Daoy (cell line): Measurements from ENCODE around the gene GASK1A. TPM values are rescaled to one million over a fixed set of nuclear protein-coding genes. Genes with fewer than 3 reads are reported as not detected.
"Not testable (repeated sequence)": the region's sequence is repeated elsewhere in the genome, so short reads cannot be mapped to it uniquely, and the experiment has no call there.

Experiments used
- DNase-seq: peaks from one replicate; pipeline ENCODE4 v3.0.0-alpha.2; 2015; ENCODE audit warnings: low read depth
- total RNA-seq: library from RNA; depleted of rRNA; stranded (reverse); fragments of >200 nt; shearing (Covaris generic); gene quantifications from 2 replicates; pipeline ENCODE4 v1.2.3, GENCODE V29; 2014

The GASK1A gene
- total RNA-seq, 1 experiment from 2014 or later, result 0.11 TPM

DNA sequence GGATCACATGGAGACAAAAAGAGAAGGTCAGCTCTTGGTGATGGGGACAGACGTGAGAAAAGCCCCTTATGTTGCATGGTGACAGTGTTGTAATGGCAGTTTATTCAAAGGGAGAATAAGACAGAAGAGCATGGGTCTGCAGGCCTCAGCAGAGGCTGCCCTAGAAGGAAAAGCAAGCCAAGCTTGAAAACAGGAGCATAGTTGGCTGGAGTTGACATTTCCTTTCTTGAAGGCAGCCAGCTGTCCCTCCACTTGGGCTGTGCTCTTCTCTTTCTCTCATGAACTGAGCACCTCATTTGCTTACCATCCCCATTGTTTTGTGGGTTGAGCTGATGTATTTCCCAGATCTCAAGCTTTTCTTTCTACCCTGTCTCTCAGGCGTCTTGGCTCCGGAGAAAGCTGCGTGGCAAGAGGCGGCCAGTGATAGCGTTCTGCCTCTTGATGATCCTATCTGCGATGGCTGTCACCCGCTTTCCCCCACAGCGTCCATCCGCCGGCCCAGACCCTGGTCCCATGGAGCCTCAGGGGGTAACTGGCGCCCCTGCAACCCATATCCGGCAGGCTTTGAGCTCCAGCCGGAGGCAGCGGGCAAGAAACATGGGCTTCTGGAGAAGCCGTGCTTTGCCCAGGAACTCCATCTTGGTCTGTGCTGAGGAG, 52.9 kb downstream of the GASK1A start:
- no peak for DNase-seq

DNA sequence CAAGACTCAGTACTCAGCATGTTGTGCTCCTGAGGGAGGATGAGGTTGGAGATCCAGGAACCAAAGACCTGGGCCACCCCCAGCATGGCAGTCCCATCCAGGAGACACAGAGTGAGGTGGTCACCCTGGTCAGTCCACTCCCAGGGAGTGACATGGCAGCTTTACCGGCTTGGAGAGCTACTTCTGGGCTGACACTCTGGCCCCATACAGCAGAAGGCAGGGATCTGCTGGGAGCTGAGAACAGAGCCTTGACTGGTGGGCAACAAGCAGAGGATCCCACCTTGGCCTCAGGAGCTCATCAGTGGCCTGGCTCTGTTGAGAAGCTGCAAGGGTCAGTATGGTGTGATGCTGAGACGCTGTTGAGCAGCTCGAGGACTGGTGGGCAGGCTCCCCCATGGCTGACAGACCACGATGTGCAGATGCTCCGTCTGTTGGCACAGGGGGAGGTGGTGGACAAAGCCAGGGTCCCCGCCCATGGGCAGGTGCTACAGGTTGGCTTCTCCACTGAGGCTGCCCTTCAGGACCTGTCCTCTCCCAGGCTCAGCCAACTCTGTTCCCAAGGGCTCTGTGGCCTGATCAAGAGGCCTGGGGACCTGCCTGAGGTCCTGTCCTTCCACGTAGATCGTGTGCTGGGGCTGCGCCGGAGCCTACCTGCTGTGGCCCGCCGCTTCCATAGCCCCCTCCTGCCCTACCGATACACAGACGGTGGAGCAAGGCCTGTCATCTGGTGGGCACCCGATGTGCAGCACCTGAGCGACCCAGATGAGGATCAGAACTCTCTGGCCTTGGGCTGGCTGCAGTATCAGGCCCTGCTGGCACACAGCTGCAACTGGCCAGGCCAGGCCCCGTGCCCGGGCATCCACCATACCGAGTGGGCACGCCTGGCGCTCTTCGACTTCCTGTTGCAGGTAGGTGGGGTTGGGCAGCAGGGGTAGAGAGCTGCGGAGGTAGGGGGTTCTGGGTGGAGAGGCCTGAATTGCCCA, 53.8 kb downstream of the GASK1A start:
- DNase-seq, result no peak

DNA sequence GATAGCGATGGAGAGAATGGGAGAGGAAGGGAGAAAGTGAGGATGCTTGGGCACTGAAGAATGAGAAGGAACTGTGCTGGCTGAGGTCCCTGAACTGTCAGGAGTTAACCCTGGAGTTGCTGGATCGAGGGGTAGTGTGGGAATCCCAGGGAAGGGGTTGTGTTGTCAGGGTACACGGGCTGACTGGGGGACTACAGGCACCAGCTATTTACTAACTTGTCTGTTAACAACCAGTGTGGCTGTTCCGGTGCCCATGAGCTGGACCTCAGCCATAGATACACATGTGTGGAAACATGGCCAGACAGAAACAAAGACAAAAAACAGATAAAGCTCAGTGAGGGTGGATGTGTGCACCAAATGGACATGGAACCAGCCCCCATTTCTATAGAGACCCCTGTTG, 55.1 kb downstream of the GASK1A start:
- DNase-seq, result no peak

DNA sequence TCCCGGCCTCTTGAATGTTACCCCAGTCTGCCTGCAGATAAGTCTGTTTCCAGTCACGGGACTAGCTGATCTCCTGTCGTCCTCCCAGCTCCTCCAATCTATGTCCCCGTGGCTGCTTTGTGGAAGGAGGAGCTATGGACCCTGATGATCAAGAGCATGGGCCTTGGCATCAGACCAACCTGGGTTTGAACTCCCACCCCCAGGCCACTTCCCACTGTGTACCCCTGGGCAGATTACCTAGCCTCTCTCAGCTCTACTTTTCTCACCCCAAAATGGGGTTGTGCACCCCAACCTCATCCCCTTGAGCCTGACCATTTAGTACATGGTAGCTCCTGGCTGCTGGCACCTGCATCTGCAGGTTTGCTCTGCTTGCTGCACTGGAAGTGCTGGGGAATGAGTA, 55.8 kb downstream of the GASK1A start:
- no peak for DNase-seq

DNA sequence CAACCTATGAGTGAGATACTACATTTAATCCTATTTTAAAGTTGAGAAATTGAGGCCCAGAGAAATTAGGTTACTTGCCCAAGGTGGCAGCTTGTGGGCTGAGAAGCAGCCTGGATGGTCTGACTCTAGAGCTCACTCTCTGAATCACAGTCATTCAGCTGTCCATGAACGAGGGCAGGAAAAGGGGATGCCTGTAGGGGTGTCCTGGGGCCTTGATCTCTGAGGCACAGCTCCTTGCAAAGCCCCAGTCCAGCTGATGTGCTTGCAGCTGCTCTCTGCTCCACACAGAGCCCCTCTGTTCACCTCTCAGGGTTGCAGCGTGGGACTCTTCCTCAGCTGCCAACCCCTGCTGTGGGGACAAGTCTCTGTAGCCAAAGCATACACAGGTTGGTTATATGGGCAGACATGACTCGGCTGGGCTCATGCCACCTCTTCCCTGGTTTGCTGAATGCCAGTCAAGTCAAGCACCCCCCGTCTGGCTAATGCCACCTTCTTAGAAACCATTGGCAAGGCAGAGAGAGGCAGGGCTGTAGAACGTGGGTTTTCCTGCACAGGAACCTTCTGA, 56.8 kb downstream of the GASK1A start:
- DNase-seq, result no peak

DNA sequence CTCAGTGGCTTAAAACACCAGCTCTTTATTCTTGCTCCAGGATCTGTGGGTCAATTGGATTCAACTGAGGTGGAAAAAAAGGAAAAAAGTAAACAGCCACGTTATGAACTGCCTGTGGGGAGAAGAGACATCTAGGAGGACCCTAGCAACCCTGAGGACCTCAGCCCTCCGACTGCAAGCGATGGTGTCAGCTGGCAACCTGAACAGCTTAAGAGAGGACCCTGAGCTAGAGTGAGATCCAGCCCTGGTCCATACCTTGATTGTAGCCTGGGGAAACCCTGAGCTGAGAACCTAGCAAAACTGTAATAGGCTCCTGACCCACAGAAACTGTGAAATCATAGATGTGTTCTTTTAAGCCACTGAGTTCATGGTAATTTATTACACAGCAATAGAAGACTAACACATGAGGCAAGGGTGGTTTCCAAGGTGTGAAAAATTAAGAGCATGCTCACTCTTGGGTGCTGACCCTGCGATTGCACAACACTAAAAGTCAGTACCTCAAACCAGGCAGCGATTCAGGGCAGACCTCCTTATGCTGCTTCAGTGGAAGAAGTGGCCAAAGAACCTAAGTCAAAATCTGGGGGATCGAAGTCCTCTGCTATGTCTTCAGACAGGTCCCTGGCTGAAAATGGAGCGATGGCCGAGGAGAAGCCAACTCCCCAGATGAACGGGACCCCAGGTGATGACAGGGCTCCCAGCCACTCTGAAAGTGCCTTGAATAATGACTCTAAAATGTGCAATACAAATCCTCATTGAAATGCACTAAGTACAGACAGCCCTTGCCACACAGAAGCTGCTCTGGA, 57.7 kb downstream of the GASK1A start:
- DNase-seq, result no peak

DNA sequence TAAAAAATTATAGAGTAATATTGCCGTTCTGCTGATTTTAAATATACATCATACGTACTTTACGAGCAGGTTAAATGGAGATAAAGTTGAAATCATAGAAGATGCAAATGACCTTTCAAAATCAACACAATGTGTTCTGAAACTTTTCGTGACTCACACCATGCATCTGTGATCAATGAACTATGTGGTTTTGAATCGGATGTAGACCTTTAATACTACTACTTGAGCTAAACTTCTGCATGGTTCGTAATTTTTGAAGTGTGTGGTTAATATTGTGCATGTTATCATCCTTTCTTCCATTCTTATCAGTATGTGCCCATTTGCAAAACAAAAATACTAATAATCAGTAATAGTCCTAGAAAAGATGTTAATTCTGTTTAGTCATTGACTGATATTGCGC, 58.9 kb downstream of the GASK1A start:
- no peak for DNase-seq

DNA sequence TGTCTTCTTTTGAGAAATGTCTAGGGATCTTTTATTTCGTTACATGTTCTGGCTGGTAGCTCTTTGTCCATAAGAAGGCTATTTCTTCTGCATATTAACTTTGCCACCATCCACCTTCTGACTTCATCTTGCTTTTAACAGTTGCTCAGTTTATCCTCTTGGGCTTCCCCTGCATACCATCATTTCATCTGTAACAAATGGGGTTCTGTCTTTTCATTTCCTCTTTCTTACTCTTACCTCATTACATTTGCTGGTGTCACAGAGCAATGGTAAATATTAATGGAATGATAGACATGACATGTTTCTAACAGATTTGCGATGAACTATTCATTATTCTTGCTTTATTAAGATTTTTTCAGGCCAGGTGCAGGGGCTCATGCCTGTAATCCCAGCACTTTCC, 62.4 kb downstream of the GASK1A start:
- no peak for DNase-seq

DNA sequence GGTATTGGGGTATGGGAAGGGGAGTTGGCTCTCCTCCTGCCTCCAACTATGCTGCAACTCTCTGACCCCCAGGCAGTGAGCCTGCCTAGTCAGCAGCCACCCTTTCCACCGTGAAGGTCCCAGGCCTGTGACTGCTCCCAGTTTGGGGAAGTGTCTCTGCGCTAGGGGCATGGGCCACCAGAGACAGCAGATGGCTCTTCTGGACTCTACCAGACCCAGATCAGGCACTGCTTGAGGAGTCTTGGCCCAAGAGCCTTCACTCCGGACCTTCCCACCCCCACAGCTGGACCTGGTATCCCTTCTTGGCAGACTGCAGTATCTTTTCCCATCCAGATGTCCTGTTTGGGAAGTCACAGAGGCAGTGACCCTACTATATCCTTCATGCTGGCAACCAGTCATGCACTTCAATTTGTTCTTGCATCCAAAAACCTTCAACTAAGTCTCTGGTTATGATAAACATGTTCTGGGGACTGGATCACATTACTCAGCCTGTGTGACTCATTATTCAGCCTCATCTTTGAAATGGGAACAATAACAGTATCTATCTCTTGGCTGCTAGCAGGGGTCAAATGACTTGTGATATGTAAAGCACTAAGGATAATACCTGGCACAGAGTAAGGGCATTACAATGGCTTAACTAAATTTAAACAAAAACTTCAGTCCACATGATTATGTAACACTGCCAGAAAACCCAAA, 64.1 kb downstream of the GASK1A start:
- no peak for DNase-seq

DNA sequence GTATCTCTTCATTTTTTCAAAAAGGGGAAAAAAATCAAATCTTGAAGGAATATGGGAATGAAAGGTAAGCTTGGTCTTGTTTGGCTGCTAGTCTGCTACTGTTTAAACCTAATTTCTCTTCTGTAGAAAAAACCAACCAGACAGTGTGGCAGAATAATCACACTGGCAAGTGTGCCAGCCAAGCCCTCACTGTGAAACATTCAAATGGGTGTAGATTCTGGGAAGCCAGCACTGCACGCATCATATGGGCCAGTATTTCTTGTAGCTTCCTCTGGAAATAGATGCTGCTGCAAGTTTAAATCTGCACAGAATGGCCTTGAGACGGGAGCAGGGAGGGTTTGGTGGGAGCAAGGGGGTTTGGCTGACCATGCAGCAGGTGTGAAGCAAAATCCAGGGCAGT, 64.7 kb downstream of the GASK1A start:
- DNase-seq, result no peak

DNA sequence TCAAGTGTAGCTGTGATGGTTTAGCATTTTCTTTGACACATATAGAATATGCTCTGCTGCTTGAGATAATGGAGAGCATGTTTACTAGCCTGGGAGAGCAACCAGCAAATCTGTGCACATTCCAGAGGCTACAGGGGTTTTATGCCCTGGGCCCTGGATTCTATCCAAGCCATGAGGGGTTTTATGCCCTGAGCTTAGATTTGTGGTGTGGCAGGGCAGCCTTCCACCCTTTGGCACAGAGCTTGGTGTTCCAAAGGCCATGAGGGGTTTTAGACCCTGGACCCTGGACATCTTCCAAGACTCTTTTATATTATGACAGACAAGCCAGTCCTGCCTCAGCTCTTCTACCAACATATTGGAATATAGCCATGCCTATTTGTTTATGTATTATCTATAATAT, 66.0 kb downstream of the GASK1A start:
- DNase-seq, result not testable (repeated sequence)

DNA sequence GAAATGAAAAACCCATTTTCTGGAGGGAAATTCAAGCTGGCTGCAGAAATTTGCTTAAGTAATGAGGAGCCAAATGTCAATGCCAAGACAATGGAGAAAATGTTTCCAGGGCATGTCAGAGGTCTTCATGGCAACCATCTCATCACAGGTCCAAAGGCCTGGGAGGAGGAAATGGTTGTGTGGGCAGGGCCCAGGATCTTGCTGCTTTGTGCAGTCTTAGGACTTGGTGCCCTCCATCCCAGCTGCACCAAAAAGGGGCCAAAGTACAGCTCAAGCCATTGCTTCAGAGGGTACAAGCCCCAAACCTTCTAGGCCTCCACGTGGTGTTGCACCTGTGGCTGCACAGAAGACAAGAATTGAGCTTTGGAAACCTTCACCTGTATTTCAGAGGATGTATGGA, 67.5 kb downstream of the GASK1A start:
- no peak for DNase-seq

DNA sequence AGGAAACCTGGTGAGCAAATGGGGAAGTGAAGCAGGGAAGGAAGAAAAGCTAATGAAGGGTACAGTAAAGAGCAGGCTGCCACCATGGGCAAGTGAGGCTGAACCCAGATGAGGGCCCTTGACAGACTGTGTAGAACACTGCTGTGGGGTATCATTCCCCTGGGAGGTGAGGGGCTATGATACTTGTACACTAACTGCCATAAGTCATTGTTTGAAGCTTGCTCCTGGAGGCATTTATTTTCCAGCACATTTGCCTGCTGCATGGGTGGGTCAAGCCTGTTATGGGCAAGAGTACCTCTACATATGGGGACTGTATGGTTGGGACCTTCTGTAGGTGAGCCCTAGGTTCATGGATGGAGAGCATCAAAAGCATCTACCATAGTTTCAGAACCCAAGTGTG, 69.4 kb downstream of the GASK1A start:
- no peak for DNase-seq

DNA sequence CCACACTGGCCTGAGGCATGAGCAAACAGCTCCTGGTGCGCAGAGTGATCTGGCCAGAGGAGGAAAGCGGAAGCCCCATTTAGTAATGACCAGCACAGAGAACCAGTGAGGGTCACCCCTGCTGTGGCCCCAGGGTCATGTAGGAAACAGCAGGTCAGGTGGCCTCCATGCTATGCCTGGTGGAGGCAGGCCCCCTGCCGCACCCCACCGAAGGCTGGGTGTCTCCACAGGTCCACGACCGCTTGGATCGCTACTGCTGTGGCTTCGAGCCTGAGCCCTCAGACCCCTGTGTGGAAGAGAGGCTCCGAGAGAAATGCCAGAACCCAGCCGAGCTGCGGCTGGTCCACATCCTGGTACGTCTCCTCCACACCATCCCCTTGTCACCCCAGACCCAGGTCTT, 74.2 kb downstream of the GASK1A start:
- DNase-seq, result no peak

DNA sequence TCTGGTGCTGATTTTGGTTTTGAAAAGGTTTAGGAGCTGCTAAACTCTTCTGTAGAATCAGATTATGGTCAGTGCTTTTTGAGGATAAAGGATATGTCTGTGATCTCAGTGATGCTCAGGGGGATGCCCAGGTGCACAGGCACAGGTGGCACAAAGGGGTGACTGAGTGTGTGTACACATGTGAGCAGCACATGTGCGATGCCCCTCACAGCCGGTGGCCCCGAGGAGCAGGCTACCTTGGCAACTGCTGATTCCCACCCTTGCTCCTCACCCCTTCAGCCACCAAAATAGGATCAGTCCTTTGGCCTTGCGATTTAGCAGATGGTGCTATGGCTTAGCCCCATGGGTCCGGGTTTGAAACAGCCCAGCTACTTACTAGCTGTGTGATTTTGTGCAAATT, 75.6 kb downstream of the GASK1A start:
- DNase-seq, result no peak

DNA sequence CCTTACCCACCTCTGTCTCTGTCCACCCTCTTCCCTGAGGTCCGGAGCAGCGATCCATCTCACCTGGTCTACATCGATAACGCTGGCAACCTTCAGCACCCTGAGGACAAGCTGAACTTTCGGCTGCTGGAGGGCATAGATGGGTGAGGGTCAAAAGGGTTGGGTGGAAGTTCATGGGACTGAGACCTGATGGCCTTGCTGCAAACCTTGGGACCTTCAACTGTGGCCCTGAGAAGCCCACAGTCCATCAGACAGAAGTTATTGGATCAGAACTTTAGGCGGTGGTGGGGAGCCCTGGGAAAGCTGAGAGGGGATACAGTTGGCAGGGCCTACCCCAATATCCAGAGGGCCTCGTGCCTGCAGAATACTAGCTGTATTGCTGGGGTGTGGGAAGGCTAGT, 76.3 kb downstream of the GASK1A start:
- DNase-seq, result no peak

DNA sequence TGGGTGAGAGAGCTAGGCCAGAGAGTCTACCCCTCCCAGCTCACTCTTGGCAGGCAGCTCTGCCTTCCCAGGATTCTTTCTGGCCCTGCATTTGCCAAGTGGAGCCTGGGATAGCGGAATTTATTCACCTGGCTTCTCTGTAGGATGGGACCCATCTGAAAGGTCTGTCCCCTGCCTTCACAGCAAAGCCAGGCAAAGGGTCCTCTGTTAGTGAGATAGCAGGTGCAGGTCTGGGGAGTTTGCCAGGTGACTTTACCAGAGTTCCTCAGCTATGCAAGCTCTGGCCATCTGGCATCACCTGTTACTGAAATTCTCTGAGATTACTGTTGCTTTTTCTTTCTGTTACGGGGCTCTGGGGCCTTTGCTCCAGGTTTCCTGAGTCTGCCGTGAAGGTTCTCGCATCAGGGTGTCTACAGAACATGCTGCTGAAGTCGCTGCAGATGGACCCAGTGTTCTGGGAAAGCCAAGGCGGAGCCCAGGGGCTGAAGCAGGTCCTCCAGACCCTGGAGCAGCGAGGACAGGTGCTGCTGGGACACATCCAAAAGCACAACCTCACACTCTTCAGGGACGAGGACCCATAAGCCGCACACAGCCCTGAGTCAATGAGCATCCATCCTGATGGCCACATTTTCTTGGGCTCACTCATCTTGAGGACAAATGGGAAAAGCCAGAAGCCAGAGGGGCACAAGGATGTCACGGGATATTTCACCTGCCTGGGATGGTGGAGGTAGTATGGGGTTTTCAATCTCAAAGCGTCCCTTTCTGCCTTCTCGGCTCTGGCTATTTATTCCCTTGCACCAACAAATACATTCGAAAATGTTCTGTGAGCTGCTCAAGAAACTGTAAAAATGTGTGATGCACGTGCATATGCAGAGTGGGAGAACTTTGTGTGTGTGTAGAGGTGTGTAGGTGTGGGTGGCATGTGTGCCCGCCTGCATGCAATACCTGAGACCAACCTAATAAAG, 77.0 kb downstream of the GASK1A start:
- DNase-seq, result no peak

DNA sequence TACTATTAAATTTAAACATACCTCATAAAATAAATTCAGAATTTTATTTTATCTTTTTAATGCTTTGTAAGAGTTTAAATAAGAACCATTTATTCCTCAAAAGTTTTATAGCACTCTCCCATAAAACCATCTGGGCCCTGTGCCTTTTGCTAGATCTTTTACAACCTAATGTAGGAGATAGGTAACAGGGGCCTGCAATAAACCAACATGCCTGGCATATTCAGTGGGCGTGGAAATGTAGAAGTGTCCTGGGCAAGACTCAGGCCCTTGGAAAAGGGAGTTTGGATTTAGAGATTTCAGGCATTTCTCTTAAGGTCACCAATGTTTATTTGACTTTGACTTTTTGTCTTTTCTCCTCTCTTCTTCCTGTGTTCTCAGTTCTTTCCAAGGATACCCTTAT, 80.3 kb downstream of the GASK1A start:
- DNase-seq, result no peak

DNA sequence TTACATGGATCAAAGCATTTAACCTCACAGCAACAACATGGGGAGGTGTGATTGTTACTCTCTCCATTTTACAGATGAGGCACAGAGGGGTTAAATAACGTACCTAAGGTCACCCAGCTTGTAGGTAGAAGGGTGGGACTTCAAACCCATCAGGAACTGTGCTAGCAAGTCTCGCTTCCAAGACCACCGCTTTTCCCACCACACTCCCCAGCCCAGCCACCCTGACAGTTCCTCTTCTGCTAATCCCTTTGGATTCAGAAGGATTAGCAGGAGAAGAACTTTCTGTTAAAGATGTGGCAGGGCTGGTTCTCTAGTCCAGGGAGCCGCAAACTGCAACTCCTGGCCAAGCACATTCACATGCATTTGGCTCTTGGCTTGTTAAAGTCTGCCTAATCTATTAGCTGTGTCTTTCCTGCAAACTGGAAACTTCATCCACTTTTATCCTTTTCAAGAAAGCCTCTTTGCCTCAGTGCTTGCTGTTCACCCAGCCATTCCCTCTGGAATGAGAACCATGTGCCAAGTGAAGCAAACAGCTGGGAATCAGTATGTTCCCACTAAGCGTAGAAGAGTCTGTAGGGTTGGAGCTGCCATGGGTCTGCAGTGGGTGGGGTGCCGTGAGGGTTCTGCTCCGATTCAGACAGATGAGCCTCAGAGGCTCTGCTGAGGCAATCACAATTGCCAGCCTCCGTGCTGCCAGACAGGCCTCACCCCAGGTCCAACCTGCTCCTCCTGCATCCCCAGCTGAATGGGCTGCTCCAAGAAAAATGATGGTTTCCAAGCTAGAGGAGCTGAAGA, 82.2 kb downstream of the GASK1A start:
- DNase-seq, result no peak
